A673 (cell line): ENCODE data around the gene RILP. TPM values are rescaled to one million over a fixed set of nuclear protein-coding genes. Genes with fewer than 3 reads are reported as not detected.

Experiments used
- BruUV-seq: library from RNA; stranded (reverse); fragments of 400-500 nt; replicated peaks from 2 replicates; lab custom pipeline; 2021; lab: Mats Ljungman, UMichigan
- CTCF ChIA-PET: fragments of 300-600 bp; sonication (Branson Sonifier 250); formaldehyde crosslinking; loops from one replicate; lab custom pipeline; 2022; ENCODE audit warnings: antibody characterized with exemption; lab: Charles Lee
- POLR2A ChIA-PET: fragments of 300-600 bp; sonication (Branson Sonifier 250); formaldehyde crosslinking; loops from one replicate; lab custom pipeline; 2022; ENCODE audit warnings: antibody characterized with exemption; ENCODE audit not compliant: low non-redundant PET; lab: Charles Lee
- DNase-seq: peaks from one replicate; pipeline ENCODE4 v3.0.0-alpha.2; 2015; ENCODE audit warnings: low spot score
- H3K27ac ChIP-seq: fragments of 200-600 bp; sonication (generic); 2 replicates; pipeline ENCODE4 v1.5.1; 2016; ENCODE audit warnings: mixed run types, low read depth, mild to moderate bottlenecking, mixed read lengths, antibody characterized with exemption, low read length; ENCODE audit not compliant: poor library complexity, severe bottlenecking
- H3K27me3 ChIP-seq: fragments of 200-600 bp; sonication (generic); replicated peaks from 2 replicates; pipeline ENCODE4 v1.6.1; 2017; ENCODE audit warnings: mixed run types, low read depth, mild to moderate bottlenecking, mixed read lengths, antibody characterized with exemption, low read length; ENCODE audit not compliant: insufficient read depth, poor library complexity
- H3K36me3 ChIP-seq: fragments of 200-600 bp; sonication (generic); 2 replicates; pipeline ENCODE4 v1.6.1; 2016; ENCODE audit warnings: mixed run types, mild to moderate bottlenecking, mixed read lengths, antibody characterized with exemption, low read length; ENCODE audit not compliant: insufficient read depth, poor library complexity, severe bottlenecking
- H3K4me1 ChIP-seq: fragments of 200-600 bp; sonication (generic); 2 replicates; pipeline ENCODE4 v1.6.1; 2017; ENCODE audit warnings: mixed run types, mild to moderate bottlenecking, mixed read lengths, antibody characterized with exemption, low read length; ENCODE audit not compliant: insufficient read depth, poor library complexity, severe bottlenecking
- H3K4me3 ChIP-seq: fragments of 200-600 bp; sonication (generic); 2 replicates; pipeline ENCODE4 v1.5.1; 2016; ENCODE audit warnings: low read depth, mixed run types, mild to moderate bottlenecking, mixed read lengths, low read length; ENCODE audit not compliant: poor library complexity, severe bottlenecking
- H3K9me3 ChIP-seq: fragments of 200-600 bp; sonication (generic); 2 replicates; pipeline ENCODE4 v1.6.1; 2016; ENCODE audit warnings: mixed run types, low read depth, mild to moderate bottlenecking, mixed read lengths, antibody characterized with exemption, low read length; ENCODE audit not compliant: poor library complexity, severe bottlenecking
- EZH2 ChIP-seq: fragments of 200-600 bp; sonication (generic); IDR thresholded peaks from 2 replicates; pipeline ENCODE4 v1.6.1; 2017; ENCODE audit warnings: borderline replicate concordance, low read depth, mild to moderate bottlenecking, mixed read lengths, antibody characterized with exemption, low read length; ENCODE audit not compliant: poor library complexity, severe bottlenecking
- intact Hi-C: fragments of 100-400 bp; cut with micrococcal nuclease; formaldehyde crosslinking; loops from one replicate; pipeline ENCODE4 v1.10.0; 2022; ENCODE audit not compliant: unreplicated experiment
- total RNA-seq: library from RNA; stranded (reverse); gene quantifications from 2 replicates; pipeline ENCODE4 v1.2.3, GENCODE V29; 2021
- TF ChIP-seq, protein P1 (sequence below): fragments of 300-800, 200-600 bp; sonication (generic); conservative IDR thresholded peaks from 2 replicates; pipeline ENCODE4 v1.5.1; 2017; ENCODE audit warnings: low read depth, mild to moderate bottlenecking, antibody characterized with exemption, low read length, moderate library complexity, mixed read lengths

Gene RILP
- total RNA-seq, 1 experiment from 2014 or later, result 0.73 TPM

DNA sequence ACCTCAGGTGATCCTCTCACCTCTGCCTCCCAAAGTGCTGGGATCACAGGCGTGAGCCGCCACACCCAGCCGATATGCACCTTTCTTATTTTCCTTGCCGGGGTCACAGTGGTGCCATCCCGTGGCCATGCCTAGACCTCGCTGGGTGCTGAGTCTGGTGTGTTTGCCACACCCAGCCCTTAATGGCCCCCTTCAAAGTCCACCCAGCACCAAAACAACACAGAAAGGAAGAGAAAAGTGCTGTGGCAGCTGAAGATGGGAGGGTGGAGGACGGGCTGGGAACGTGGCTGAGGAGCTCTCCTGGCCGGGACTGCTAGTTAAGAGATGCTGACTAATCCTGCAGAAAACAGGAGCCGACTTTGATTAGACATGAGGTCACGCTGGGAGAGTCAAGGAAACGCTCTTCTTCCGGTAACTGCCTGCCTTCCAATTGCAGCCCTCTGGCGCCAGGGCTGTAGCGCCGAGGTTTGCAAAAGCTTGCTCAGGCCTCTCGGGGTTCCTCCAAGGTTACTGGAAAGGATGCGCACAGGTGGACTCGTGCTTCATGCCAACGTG lies 32.0 kb downstream of the RILP start:
- no peak overlapping the region for H3K27ac ChIP-seq
- no peaks in the 10 kb centered on the region for H3K27me3 ChIP-seq
- H3K36me3 ChIP-seq, result no peaks in the 10 kb centered on the region
- POLR2A ChIA-PET, result no interaction called here
- no peak overlapping the region for H3K4me3 ChIP-seq
- CTCF ChIA-PET, result no interaction called here
- DNase-seq, result peak; percentile 58
- TF ChIP-seq, protein P1, sequence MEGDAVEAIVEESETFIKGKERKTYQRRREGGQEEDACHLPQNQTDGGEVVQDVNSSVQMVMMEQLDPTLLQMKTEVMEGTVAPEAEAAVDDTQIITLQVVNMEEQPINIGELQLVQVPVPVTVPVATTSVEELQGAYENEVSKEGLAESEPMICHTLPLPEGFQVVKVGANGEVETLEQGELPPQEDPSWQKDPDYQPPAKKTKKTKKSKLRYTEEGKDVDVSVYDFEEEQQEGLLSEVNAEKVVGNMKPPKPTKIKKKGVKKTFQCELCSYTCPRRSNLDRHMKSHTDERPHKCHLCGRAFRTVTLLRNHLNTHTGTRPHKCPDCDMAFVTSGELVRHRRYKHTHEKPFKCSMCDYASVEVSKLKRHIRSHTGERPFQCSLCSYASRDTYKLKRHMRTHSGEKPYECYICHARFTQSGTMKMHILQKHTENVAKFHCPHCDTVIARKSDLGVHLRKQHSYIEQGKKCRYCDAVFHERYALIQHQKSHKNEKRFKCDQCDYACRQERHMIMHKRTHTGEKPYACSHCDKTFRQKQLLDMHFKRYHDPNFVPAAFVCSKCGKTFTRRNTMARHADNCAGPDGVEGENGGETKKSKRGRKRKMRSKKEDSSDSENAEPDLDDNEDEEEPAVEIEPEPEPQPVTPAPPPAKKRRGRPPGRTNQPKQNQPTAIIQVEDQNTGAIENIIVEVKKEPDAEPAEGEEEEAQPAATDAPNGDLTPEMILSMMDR, result no peak
- TF ChIP-seq EZH2, result no peak
- H3K9me3 ChIP-seq, result no peaks in the 10 kb centered on the region
- no TSS peak for BruUV-seq
- peaks cover 6% of the 10 kb centered on the region for H3K4me1 ChIP-seq
- intact Hi-C loops, result no loop called here

GRCh38 chr17:1616101-1616500 lies 33.6 kb downstream of the RILP start:
- no peak for DNase-seq
- CTCF ChIA-PET, result no interaction called here
- POLR2A ChIA-PET, result no interaction called here
- intact Hi-C loops, result no loop called here
- Histone ChIP-seq H3K4me1 (peaks cover 6% of the 10 kb centered on the region), H3K4me3 (no peak overlapping the region), H3K27me3 (no peaks in the 10 kb centered on the region), H3K27ac (no peak overlapping the region), H3K9me3 (no peaks in the 10 kb centered on the region), H3K36me3 (no peaks in the 10 kb centered on the region)
- TF ChIP-seq, protein P1, result no peak
- no peak for TF ChIP-seq EZH2
- BruUV-seq, result no TSS peak

DNA sequence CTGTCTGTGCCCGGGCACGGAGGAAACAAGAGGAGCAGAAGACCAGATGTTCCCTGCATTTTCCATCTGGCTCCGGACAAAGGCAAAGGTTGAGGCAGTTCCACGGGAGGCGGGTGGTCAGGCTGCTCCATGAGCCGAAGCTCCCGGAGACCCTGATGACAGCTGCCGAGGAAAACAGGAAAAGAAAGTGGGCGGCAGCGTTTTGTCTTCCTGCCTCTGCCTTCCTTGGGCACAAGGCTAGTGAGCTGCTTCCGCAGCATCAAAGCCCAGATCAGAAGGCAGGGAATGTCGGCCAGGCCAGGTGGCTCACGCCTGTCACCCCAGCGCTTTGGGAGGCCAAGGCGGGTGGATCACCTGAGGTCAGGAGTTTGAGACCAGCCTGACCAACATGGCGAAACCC lies 37.3 kb downstream of the RILP start:
- Histone ChIP-seq H3K4me1 (no peaks in the 10 kb centered on the region), H3K27me3 (no peaks in the 10 kb centered on the region), H3K4me3 (no peak overlapping the region), H3K36me3 (no peaks in the 10 kb centered on the region), H3K9me3 (no peaks in the 10 kb centered on the region), H3K27ac (no peak overlapping the region)
- ChIA-PET POLR2A (no interaction called here), CTCF (no interaction called here)
- no peak for DNase-seq
- TF ChIP-seq, protein P1, result no peak
- no peak for TF ChIP-seq EZH2
- intact Hi-C loops, result no loop called here
- BruUV-seq, result no TSS peak
